Trophoblast cell (in vitro differentiated cells and primary cell): Measurements from ENCODE around the gene DNAJC13.

Experiments used
- DNase-seq, 2 donors: peaks; one replicate each; pipeline ENCODE4 v3.0.0-alpha.2; 2016
- H2AFZ ChIP-seq: 2 replicates; pipeline ENCODE4 v1.6.1; 2013; ENCODE audit warnings: low read length, moderate library complexity, mild to moderate bottlenecking; ENCODE audit not compliant: insufficient read depth, poor library complexity
- H2AK5ac ChIP-seq: 2 replicates; pipeline ENCODE4 v1.6.1; 2013; ENCODE audit warnings: mild to moderate bottlenecking, low read length
- H2BK120ac ChIP-seq: 2 replicates; pipeline ENCODE4 v1.6.1; 2013; ENCODE audit warnings: low read length, mild to moderate bottlenecking, moderate library complexity; ENCODE audit not compliant: insufficient read depth, poor library complexity
- H2BK12ac ChIP-seq: 2 replicates; pipeline ENCODE4 v1.6.1; 2013; ENCODE audit warnings: mild to moderate bottlenecking, low read length, moderate library complexity
- H2BK5ac ChIP-seq: 2 replicates; pipeline ENCODE4 v1.6.1; 2013; ENCODE audit warnings: low read length, low read depth, moderate library complexity, mild to moderate bottlenecking; ENCODE audit not compliant: poor library complexity
- H3K14ac ChIP-seq: 2 replicates; pipeline ENCODE4 v1.6.1; 2013; ENCODE audit warnings: mild to moderate bottlenecking, low read length
- H3K18ac ChIP-seq: 2 replicates; pipeline ENCODE4 v1.6.1; 2013; ENCODE audit warnings: mild to moderate bottlenecking, low read length
- H3K23ac ChIP-seq: 2 replicates; pipeline ENCODE4 v1.6.1; 2013; ENCODE audit warnings: low read length
- H3K27ac ChIP-seq: 2 replicates; pipeline ENCODE4 v1.5.1; 2013; ENCODE audit warnings: low read depth, mild to moderate bottlenecking, inconsistent platforms, low read length, moderate library complexity
- H3K27me3 ChIP-seq: 2 replicates; pipeline ENCODE4 v1.6.1; 2013; ENCODE audit warnings: inconsistent platforms, mild to moderate bottlenecking, low read length, moderate library complexity; ENCODE audit not compliant: insufficient read depth
- H3K36me3 ChIP-seq, 2 experiments: 1 replicate in 1 of 2; 2 replicates in 1 of 2; pipeline ENCODE4 v1.6.1; 2013; ENCODE audit warnings: low read length in 2 of 2, mild to moderate bottlenecking in 2 of 2, moderate library complexity in 1 of 2; ENCODE audit not compliant: insufficient read depth in 2 of 2, control insufficient read depth in 1 of 2
- H3K4ac ChIP-seq: 2 replicates; pipeline ENCODE4 v1.6.1; 2013; ENCODE audit warnings: low read depth, mild to moderate bottlenecking, low read length, moderate library complexity
- H3K4me1 ChIP-seq, 2 experiments: 1 replicate in 1 of 2; 2 replicates in 1 of 2; pipeline ENCODE4 v1.6.1; 2013; ENCODE audit warnings: low read length in 2 of 2, mild to moderate bottlenecking in 2 of 2, moderate library complexity in 1 of 2; ENCODE audit not compliant: insufficient read depth in 2 of 2, control insufficient read depth in 1 of 2
- H3K4me2 ChIP-seq: 2 replicates; pipeline ENCODE4 v1.6.1; 2013; ENCODE audit warnings: inconsistent platforms, mild to moderate bottlenecking, low read length, moderate library complexity
- H3K4me3 ChIP-seq: 2 replicates; pipeline ENCODE4 v1.5.1; 2013; ENCODE audit warnings: mild to moderate bottlenecking, low read depth, low read length, inconsistent platforms
- H3K79me1 ChIP-seq: one replicate; pipeline ENCODE4 v1.6.1; 2013; ENCODE audit warnings: low read length
- H3K79me2 ChIP-seq: 2 replicates; pipeline ENCODE4 v1.6.1; 2013; ENCODE audit warnings: low read length, mild to moderate bottlenecking; ENCODE audit not compliant: control insufficient read depth, insufficient read depth, poor library complexity
- H3K9ac ChIP-seq: 2 replicates; pipeline ENCODE4 v1.6.1; 2013; ENCODE audit warnings: mild to moderate bottlenecking, low read length
- H3K9me3 ChIP-seq: 2 replicates; pipeline ENCODE4 v1.6.1; 2013; ENCODE audit warnings: low read depth, mild to moderate bottlenecking, control low read depth, inconsistent platforms, low read length; ENCODE audit not compliant: insufficient read depth
- H4K12ac ChIP-seq: 2 replicates; pipeline ENCODE4 v1.6.1; 2013; ENCODE audit warnings: low read depth, mild to moderate bottlenecking, low read length, moderate library complexity
- H4K8ac ChIP-seq: 2 replicates; pipeline ENCODE4 v1.6.1; 2013; ENCODE audit warnings: low read depth, mild to moderate bottlenecking, low read length, moderate library complexity
- H4K91ac ChIP-seq: one replicate; pipeline ENCODE4 v1.6.1; 2013; ENCODE audit warnings: low read depth, mild to moderate bottlenecking, low read length, moderate library complexity
- WGBS: extraction: QIAGEN DNeasy Blood & Tissue Kit; methylation state at CpG from one replicate; pipeline ENCODE4 v1.1.7; 2013; ENCODE audit warnings: missing lambda C conversion rate; ENCODE audit not compliant: insufficient read length, insufficient coverage; ENCODE audit errors: extremely low coverage; 5-methylcytosine and 5-hydroxymethylcytosine counted together

The DNAJC13 gene

DNA sequence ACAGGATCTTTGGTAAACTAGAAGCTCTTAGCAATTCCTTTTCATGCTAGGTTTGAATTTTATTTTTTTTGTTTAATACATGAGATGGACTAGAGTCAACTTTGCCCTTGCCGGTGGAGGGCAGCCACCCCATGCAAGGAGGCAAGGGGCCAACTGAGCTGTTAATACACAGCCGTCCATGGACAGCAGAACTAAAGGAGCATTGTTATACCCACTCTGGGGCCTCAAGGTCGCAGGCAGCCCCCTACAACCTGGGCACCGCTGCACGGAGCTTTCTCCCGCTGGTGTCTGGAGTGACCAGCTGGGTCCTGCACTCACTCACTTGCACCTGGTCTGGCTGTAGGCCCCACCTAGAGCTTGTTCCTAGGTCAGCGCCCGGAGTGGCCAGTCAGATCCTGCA, 131.9 kb downstream of the DNAJC13 start:
- no peak overlapping the region for H3K18ac ChIP-seq
- H3K14ac ChIP-seq, result no peak overlapping the region
- no peak overlapping the region for H3K23ac ChIP-seq
- no peak overlapping the region for H4K8ac ChIP-seq
- no peak overlapping the region for H3K4me3 ChIP-seq
- no peak for DNase-seq
- H2AFZ ChIP-seq, result no peak overlapping the region
- H3K9me3 ChIP-seq, result peaks cover 5% of the 10 kb centered on the region
- no peaks in the 10 kb centered on the region for H3K27me3 ChIP-seq
- no peak overlapping the region for H2BK12ac ChIP-seq
- H3K9ac ChIP-seq, result no peak overlapping the region
- H3K79me2 ChIP-seq, result no peaks in the 10 kb centered on the region
- no CpG with 5 or more reads among the region's 8 CpGs for WGBS
- no peak overlapping the region for H2BK120ac ChIP-seq
- H3K36me3 ChIP-seq, result no peaks in the 10 kb centered on the region
- no peak overlapping the region for H4K12ac ChIP-seq
- H4K91ac ChIP-seq, result no peak overlapping the region
- H3K4ac ChIP-seq, result no peak overlapping the region
- no peak overlapping the region for H2BK5ac ChIP-seq
- H3K27ac ChIP-seq, result no peak overlapping the region
- H3K4me2 ChIP-seq, result no peak overlapping the region
- no peaks in the 10 kb centered on the region for H3K4me1 ChIP-seq
- no peak overlapping the region for H2AK5ac ChIP-seq
- H3K79me1 ChIP-seq, result no peaks in the 10 kb centered on the region

GRCh38 chr3:132549890-132550578, 132.7 kb downstream of the DNAJC13 start:
- Histone ChIP-seq H3K27me3 (no peaks in the 10 kb centered on the region), H3K23ac (no peak overlapping the region), H3K9ac (no peak overlapping the region), H2AK5ac (no peak overlapping the region), H3K79me2 (no peaks in the 10 kb centered on the region), H3K14ac (no peak overlapping the region), H3K4me1 (no peaks in the 10 kb centered on the region), H3K79me1 (no peaks in the 10 kb centered on the region), H3K27ac (no peak overlapping the region), H2AFZ (no peak overlapping the region), H4K12ac (no peak overlapping the region), H3K36me3 (no peaks in the 10 kb centered on the region), H2BK120ac (no peak overlapping the region), H2BK12ac (no peak overlapping the region), H3K9me3 (peaks cover 5% of the 10 kb centered on the region), H2BK5ac (no peak overlapping the region), H4K91ac (no peak overlapping the region), H4K8ac (no peak overlapping the region), H3K4me3 (no peak overlapping the region), H3K4me2 (no peak overlapping the region), H3K18ac (no peak overlapping the region), H3K4ac (no peak overlapping the region)
- no peak for DNase-seq

- DNase-seq, result no peak
- Histone ChIP-seq H2BK120ac (no peak overlapping the region), H3K23ac (peak overlapping the region; percentile 80), H3K14ac (no peak overlapping the region), H4K91ac (no peak overlapping the region), H3K27ac (no peak overlapping the region), H2AK5ac (no peak overlapping the region), H4K12ac (no peak overlapping the region), H3K4ac (no peak overlapping the region), H3K4me1 (peaks cover 0 to under 1% of the 10 kb centered on the region in 2 experiments), H3K79me2 (no peaks in the 10 kb centered on the region), H3K18ac (no peak overlapping the region), H3K36me3 (no peaks in the 10 kb centered on the region), H3K79me1 (no peaks in the 10 kb centered on the region), H3K4me3 (no peak overlapping the region), H3K27me3 (no peaks in the 10 kb centered on the region), H4K8ac (no peak overlapping the region), H3K9ac (peak overlapping the region; percentile 74), H2AFZ (no peak overlapping the region), H3K9me3 (peaks cover 5% of the 10 kb centered on the region), H2BK12ac (no peak overlapping the region), H3K4me2 (no peak overlapping the region), H2BK5ac (no peak overlapping the region)
- no CpG with 5 or more reads among the region's 3 CpGs for WGBS
Observed at GRCh38 chr3:132550579-132551305, 133.4 kb downstream of the DNAJC13 start.

DNA sequence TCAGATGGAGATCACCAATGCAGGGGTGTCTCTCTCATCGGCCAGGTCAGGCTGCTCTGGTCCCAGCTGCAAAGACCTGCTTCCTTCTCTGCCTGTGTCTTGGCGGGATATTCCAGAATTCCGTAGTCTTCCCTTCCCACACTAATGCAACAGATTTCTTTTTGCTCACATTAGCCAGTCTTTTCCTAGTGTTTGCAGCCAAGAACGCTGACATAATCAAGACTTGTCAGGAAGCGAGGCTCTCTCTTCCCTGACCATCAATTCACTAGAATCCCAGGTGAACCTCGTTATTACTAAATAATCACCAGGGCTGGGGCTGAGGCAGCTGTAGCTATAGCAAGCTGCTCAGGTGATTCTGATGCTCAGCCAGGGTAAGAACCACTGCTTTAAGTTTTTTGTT, 136.5 kb downstream of the DNAJC13 start:
- H2BK120ac ChIP-seq, result no peak overlapping the region
- no peak overlapping the region for H4K91ac ChIP-seq
- no peak overlapping the region for H3K4me3 ChIP-seq
- no peak overlapping the region for H2BK12ac ChIP-seq
- no peak for DNase-seq
- no peak overlapping the region for H2BK5ac ChIP-seq
- no CpG with 5 or more reads among the region's 6 CpGs for WGBS
- no peak overlapping the region for H2AFZ ChIP-seq
- H3K9me3 ChIP-seq, result no peaks in the 10 kb centered on the region
- H3K27me3 ChIP-seq, result no peaks in the 10 kb centered on the region
- H3K18ac ChIP-seq, result no peak overlapping the region
- H3K27ac ChIP-seq, result no peak overlapping the region
- no peaks in the 10 kb centered on the region for H3K36me3 ChIP-seq
- H3K23ac ChIP-seq, result no peak overlapping the region
- peaks cover 2 to 5% of the 10 kb centered on the region in 2 experiments for H3K4me1 ChIP-seq
- H3K4me2 ChIP-seq, result no peak overlapping the region
- H3K79me1 ChIP-seq, result no peaks in the 10 kb centered on the region
- H4K12ac ChIP-seq, result no peak overlapping the region
- H3K14ac ChIP-seq, result no peak overlapping the region
- no peak overlapping the region for H3K9ac ChIP-seq
- no peak overlapping the region for H3K4ac ChIP-seq
- H3K79me2 ChIP-seq, result no peaks in the 10 kb centered on the region
- no peak overlapping the region for H4K8ac ChIP-seq
- no peak overlapping the region for H2AK5ac ChIP-seq
